SK-N-SH treated with all-trans-retinoic acid at 6 μM for 48 hours (cell line): Measurements from ENCODE around the gene RAB36.

Source experiments
- BACH2 ChIP-seq: fragments of 250-450 bp; sonication (Bioruptor Pico); IDR thresholded peaks from 2 replicates; pipeline ENCODE4 v1.9.0; 2021; ENCODE audit warnings: mild to moderate bottlenecking, borderline replicate concordance
- PPARA ChIP-seq: fragments of 250-450 bp; sonication (Bioruptor Pico); IDR thresholded peaks from 2 replicates; pipeline ENCODE4 v1.5.0; 2020; ENCODE audit warnings: mild to moderate bottlenecking, borderline replicate concordance
- SNAI2 ChIP-seq: fragments of 250-450 bp; sonication (Bioruptor Pico); IDR thresholded peaks from 2 replicates; pipeline ENCODE4 v1.5.0; 2020; ENCODE audit warnings: mild to moderate bottlenecking, moderate library complexity
- ZFP30 ChIP-seq: fragments of 450-650 bp; formaldehyde crosslinking; IDR thresholded peaks from 2 replicates; pipeline ENCODE4 v1.5.0; 2022; ENCODE audit warnings: mild to moderate bottlenecking, moderate library complexity
- ZNF565 ChIP-seq: fragments of 450-650 bp; formaldehyde crosslinking; conservative IDR thresholded peaks from 2 replicates; pipeline ENCODE4 v1.5.0; 2020; ENCODE audit warnings: low read depth, mild to moderate bottlenecking, moderate library complexity
- ZNF8 ChIP-seq: fragments of 450-650 bp; formaldehyde crosslinking; IDR thresholded peaks from 2 replicates; pipeline ENCODE4 v1.5.0; 2020; ENCODE audit warnings: mild to moderate bottlenecking, moderate library complexity
- TF ChIP-seq, protein P1 (sequence below): fragments of 250-450 bp; sonication (Bioruptor Pico); IDR thresholded peaks from 2 replicates; pipeline ENCODE4 v1.8.0; 2020; ENCODE audit warnings: mild to moderate bottlenecking, moderate library complexity, borderline replicate concordance
- TF ChIP-seq, protein P2 (sequence below): fragments of 250-450 bp; sonication (Bioruptor Pico); IDR thresholded peaks from 2 replicates; pipeline ENCODE4 v1.5.0; 2020; ENCODE audit warnings: mild to moderate bottlenecking, moderate library complexity

- no peak for TF ChIP-seq ZNF8 (CRISPR knock-in tag)
- TF ChIP-seq, protein P1, sequence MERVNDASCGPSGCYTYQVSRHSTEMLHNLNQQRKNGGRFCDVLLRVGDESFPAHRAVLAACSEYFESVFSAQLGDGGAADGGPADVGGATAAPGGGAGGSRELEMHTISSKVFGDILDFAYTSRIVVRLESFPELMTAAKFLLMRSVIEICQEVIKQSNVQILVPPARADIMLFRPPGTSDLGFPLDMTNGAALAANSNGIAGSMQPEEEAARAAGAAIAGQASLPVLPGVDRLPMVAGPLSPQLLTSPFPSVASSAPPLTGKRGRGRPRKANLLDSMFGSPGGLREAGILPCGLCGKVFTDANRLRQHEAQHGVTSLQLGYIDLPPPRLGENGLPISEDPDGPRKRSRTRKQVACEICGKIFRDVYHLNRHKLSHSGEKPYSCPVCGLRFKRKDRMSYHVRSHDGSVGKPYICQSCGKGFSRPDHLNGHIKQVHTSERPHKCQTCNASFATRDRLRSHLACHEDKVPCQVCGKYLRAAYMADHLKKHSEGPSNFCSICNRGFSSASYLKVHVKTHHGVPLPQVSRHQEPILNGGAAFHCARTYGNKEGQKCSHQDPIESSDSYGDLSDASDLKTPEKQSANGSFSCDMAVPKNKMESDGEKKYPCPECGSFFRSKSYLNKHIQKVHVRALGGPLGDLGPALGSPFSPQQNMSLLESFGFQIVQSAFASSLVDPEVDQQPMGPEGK: no peak
- no peak for TF ChIP-seq ZNF565
- TF ChIP-seq BACH2: no peak
- TF ChIP-seq, protein P2, sequence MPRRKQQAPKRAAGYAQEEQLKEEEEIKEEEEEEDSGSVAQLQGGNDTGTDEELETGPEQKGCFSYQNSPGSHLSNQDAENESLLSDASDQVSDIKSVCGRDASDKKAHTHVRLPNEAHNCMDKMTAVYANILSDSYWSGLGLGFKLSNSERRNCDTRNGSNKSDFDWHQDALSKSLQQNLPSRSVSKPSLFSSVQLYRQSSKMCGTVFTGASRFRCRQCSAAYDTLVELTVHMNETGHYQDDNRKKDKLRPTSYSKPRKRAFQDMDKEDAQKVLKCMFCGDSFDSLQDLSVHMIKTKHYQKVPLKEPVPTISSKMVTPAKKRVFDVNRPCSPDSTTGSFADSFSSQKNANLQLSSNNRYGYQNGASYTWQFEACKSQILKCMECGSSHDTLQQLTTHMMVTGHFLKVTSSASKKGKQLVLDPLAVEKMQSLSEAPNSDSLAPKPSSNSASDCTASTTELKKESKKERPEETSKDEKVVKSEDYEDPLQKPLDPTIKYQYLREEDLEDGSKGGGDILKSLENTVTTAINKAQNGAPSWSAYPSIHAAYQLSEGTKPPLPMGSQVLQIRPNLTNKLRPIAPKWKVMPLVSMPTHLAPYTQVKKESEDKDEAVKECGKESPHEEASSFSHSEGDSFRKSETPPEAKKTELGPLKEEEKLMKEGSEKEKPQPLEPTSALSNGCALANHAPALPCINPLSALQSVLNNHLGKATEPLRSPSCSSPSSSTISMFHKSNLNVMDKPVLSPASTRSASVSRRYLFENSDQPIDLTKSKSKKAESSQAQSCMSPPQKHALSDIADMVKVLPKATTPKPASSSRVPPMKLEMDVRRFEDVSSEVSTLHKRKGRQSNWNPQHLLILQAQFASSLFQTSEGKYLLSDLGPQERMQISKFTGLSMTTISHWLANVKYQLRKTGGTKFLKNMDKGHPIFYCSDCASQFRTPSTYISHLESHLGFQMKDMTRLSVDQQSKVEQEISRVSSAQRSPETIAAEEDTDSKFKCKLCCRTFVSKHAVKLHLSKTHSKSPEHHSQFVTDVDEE: no peak
- TF ChIP-seq PPARA (CRISPR knock-in tag): no peak
- no peak for TF ChIP-seq ZFP30 (CRISPR knock-in tag)
- no peak for TF ChIP-seq SNAI2
Measured at GRCh38 chr22:23116506-23117263, 28.6 kb upstream of the RAB36 start.
